SK-N-SH (cell line): ENCODE measurements around the gene ACER3. TPM values are rescaled to one million over a fixed set of nuclear protein-coding genes. Genes with fewer than 3 reads are reported as not detected.

Source experiments
- CTCF ChIA-PET: fragments of 300-600, 350-600 bp; formaldehyde crosslinking; extraction: SDS; loops from one replicate; lab custom pipeline; 2021; lab: Yijun Ruan, JAX
- POLR2A ChIA-PET: fragments of 350-600 bp; sonication (Branson Sonifier 250); formaldehyde crosslinking; extraction: SDS; loops from one replicate; lab custom pipeline; 2020; ENCODE audit warnings: antibody characterized with exemption, inconsistent platforms; lab: Yijun Ruan, JAX
- DNase-seq: peaks from one replicate; pipeline ENCODE4 v3.0.0; 2012
- H2AFZ ChIP-seq: fragments of 200-600 bp; sonication (generic); 2 replicates; pipeline ENCODE4 v1.8.1; 2016; ENCODE audit warnings: antibody characterized with exemption, mild to moderate bottlenecking, low read depth
- H3F3A ChIP-seq: fragments of 200-600 bp; sonication (generic); replicated peaks from 2 replicates; pipeline ENCODE3; 2016; ENCODE audit warnings: antibody characterized with exemption, mild to moderate bottlenecking; ENCODE audit not compliant: insufficient read depth
- H3K27ac ChIP-seq, 2 experiments: fragments of 200-500 bp in 1 of 2; fragments of 200-600 bp in 1 of 2; sonication (Bioruptor generic) in 1 of 2; sonication (generic), shearing (Covaris generic) in 1 of 2; 2 replicates each; pipeline versions ENCODE4 v1.5.1 to v1.6.1; 2014 to 2016; ENCODE audit warnings: low read depth in 2 of 2, inconsistent platforms in 1 of 2, low read length in 1 of 2, mild to moderate bottlenecking in 1 of 2, mixed read lengths in 1 of 2
- H3K27me3 ChIP-seq: fragments of 200-600 bp; sonication (generic), shearing (Covaris generic); 2 replicates; pipeline ENCODE4 v1.6.1; 2016; ENCODE audit warnings: mixed run types; ENCODE audit not compliant: insufficient read depth
- H3K36me3 ChIP-seq, 2 experiments: fragments of 200-500 bp in 1 of 2; fragments of 200-600 bp in 1 of 2; sonication (Bioruptor generic) in 1 of 2; sonication (generic) in 1 of 2; replicated peaks in 1 of 2; 2 replicates each; pipeline versions ENCODE3 to v1.5.1; 2014 to 2016; ENCODE audit warnings: low read length in 1 of 2, mild to moderate bottlenecking in 1 of 2; ENCODE audit not compliant: insufficient read depth in 2 of 2, control insufficient read depth in 1 of 2
- H3K4me1 ChIP-seq, 2 experiments: fragments of 200-500 bp in 1 of 2; fragments of 200-600 bp in 1 of 2; sonication (Bioruptor generic) in 1 of 2; sonication (generic), shearing (Covaris generic) in 1 of 2; 2 replicates each; pipeline versions ENCODE4 v1.5.1 to v1.6.1; 2014 to 2016; ENCODE audit warnings: low read depth in 1 of 2, low read length in 1 of 2, mixed run types in 1 of 2; ENCODE audit not compliant: insufficient read depth in 2 of 2, control insufficient read depth in 1 of 2
- H3K4me2 ChIP-seq: fragments of 200-600 bp; sonication (generic), shearing (Covaris generic); 2 replicates; pipeline ENCODE4 v1.6.1; 2017; ENCODE audit warnings: mixed run types
- H3K4me3 ChIP-seq, 2 experiments: fragments of 200-500 bp in 1 of 2; fragments of 200-600 bp in 1 of 2; sonication (Bioruptor generic) in 1 of 2; sonication (generic), shearing (Covaris generic) in 1 of 2; 2 replicates each; pipeline versions ENCODE4 v1.5.1 to v1.8.1; 2014 to 2016; ENCODE audit warnings: low read depth in 2 of 2, inconsistent platforms in 1 of 2, low read length in 1 of 2, mild to moderate bottlenecking in 1 of 2, mixed read lengths in 1 of 2, moderate library complexity in 1 of 2
- H3K79me2 ChIP-seq: fragments of 200-600 bp; sonication (generic); 2 replicates; pipeline ENCODE4 v1.8.1; 2017; ENCODE audit warnings: mild to moderate bottlenecking; ENCODE audit not compliant: insufficient read depth
- H3K9ac ChIP-seq: fragments of 200-600 bp; sonication (generic); 2 replicates; pipeline ENCODE4 v1.6.1; 2017; ENCODE audit warnings: mixed run types
- H3K9me2 ChIP-seq: fragments of 200-600 bp; sonication (generic); 2 replicates; pipeline ENCODE4 v1.6.1; 2017; ENCODE audit warnings: mixed run types
- H3K9me3 ChIP-seq: fragments of 200-600 bp; sonication (generic); 2 replicates; pipeline ENCODE4 v1.6.1; 2017; ENCODE audit warnings: mixed run types, mild to moderate bottlenecking, moderate library complexity
- H4K20me1 ChIP-seq: fragments of 200-600 bp; sonication (generic); 2 replicates; pipeline ENCODE4 v1.6.1; 2017; ENCODE audit warnings: mild to moderate bottlenecking, mixed run types; ENCODE audit not compliant: insufficient read depth
- ELF1 ChIP-seq: IDR thresholded peaks from 2 replicates; pipeline ENCODE4 v1.4.0; 2012
- GATA2 ChIP-seq: sonication (generic); formaldehyde crosslinking; IDR thresholded peaks from 2 replicates; pipeline ENCODE4 v1.5.0; 2020; ENCODE audit warnings: mild to moderate bottlenecking, missing genetic modification reagents
- MXI1 ChIP-seq: IDR thresholded peaks from 2 replicates; pipeline ENCODE4 v1.6.1; 2012; ENCODE audit warnings: mild to moderate bottlenecking, low read depth, low read length, improper control_type of control experiment
- NFIC ChIP-seq: IDR thresholded peaks from 2 replicates; pipeline ENCODE4 v1.4.0; 2012; ENCODE audit warnings: borderline replicate concordance
- NRF1 ChIP-seq: IDR thresholded peaks from 2 replicates; pipeline ENCODE4 v1.6.1; 2012; ENCODE audit warnings: low read depth, mild to moderate bottlenecking, low read length
- RCOR1 ChIP-seq: fragments of 150-350 bp; IDR thresholded peaks from 2 replicates; pipeline ENCODE4 v1.6.1; 2017; ENCODE audit warnings: antibody characterized with exemption, low read length
- RFX5 ChIP-seq: IDR thresholded peaks from 2 replicates; pipeline ENCODE4 v1.6.1; 2012; ENCODE audit warnings: mild to moderate bottlenecking, improper control_type of control experiment, low read length
- SIN3A ChIP-seq: IDR thresholded peaks from 2 replicates; pipeline ENCODE4 v1.6.1; 2012; ENCODE audit warnings: low read depth, mild to moderate bottlenecking, low read length, moderate library complexity, borderline replicate concordance
- TCF12 ChIP-seq: IDR thresholded peaks from 2 replicates; pipeline ENCODE4 v1.4.0; 2012
- USF1 ChIP-seq: IDR thresholded peaks from 2 replicates; pipeline ENCODE4 v1.4.0; 2012; ENCODE audit warnings: low read depth, borderline replicate concordance
- ZBTB33 ChIP-seq: IDR thresholded peaks from 2 replicates; pipeline ENCODE4 v1.4.0; 2012; ENCODE audit warnings: low read depth, borderline replicate concordance
- WGBS: methylation state at CpG from one replicate; pipeline ENCODE4 v1.1.6; 2017; ENCODE audit warnings: low lambda C conversion rate; 5-methylcytosine and 5-hydroxymethylcytosine counted together
- polyA plus RNA-seq, 3 experiments: library from polyadenylated mRNA; depleted of rRNA; stranded (reverse); fragments of >200 nt; gene quantifications; 2 replicates each; pipeline ENCODE4 v1.2.3, GENCODE V29; 2012

ACER3 gene
- polyA plus RNA-seq, 1 of the 3 experiments (the other 2 are of a cell fraction): 5.4 TPM

GRCh38 chr11:76947800-76948199, 87.1 kb downstream of the ACER3 start:
- 78% methylated on average over 3 of the region's 3 CpGs for WGBS
- H2AFZ ChIP-seq: no peak overlapping the region
- no peak overlapping the region for H3K4me3 ChIP-seq
- POLR2A ChIA-PET: no interaction called here
- peaks cover 0 to 5% of the 10 kb centered on the region in 2 experiments; a peak in 2 of 4 replicates for H3K4me1 ChIP-seq
- no peak overlapping the region for H3K27ac ChIP-seq
- CTCF ChIA-PET: interaction anchor here (1.1 to 2.9 kb wide), 5 partner anchors 15 to 226 kb away, joined by 3 to 16 read pairs (median 4); no protein-coding TSS in a partner anchor
- no peak overlapping the region for H3K4me2 ChIP-seq
- H3F3A ChIP-seq: no peaks in the 10 kb centered on the region
- peak; percentile 14 for DNase-seq
- H3K9me3 ChIP-seq: 0 out of 2 replicates have a peak, but pooled peaks cover 10% of the 10 kb centered on the region
- no peaks in the 10 kb centered on the region for H3K36me3 ChIP-seq
- H3K79me2 ChIP-seq: no peaks in the 10 kb centered on the region
- H3K9me2 ChIP-seq: no peaks in the 10 kb centered on the region
- no peaks in the 10 kb centered on the region for H3K27me3 ChIP-seq
- TF ChIP-seq SIN3A (no peak), RCOR1 (no peak), USF1 (no peak), ELF1 (no peak), MXI1 (no peak), NFIC (no peak), GATA2 (CRISPR knock-in tag) (no peak), RFX5 (no peak)
- TF ChIP-seq, all 33 proteins: peak for 0
- no peaks in the 10 kb centered on the region for H4K20me1 ChIP-seq
- no peak overlapping the region for H3K9ac ChIP-seq

- H3K9me2 ChIP-seq: no peaks in the 10 kb centered on the region
- no peak overlapping the region for H3K4me2 ChIP-seq
- no peaks in the 10 kb centered on the region for H3F3A ChIP-seq
- TF ChIP-seq GATA2 (CRISPR knock-in tag) (no peak), MXI1 (no peak), ZBTB33 (no peak), NRF1 (no peak), TCF12 (no peak)
- H3K9me3 ChIP-seq: no peaks in the 10 kb centered on the region
- no peaks in the 10 kb centered on the region for H3K4me1 ChIP-seq
- no peak overlapping the region for H2AFZ ChIP-seq
- H4K20me1 ChIP-seq: no peaks in the 10 kb centered on the region
- no peaks in the 10 kb centered on the region for H3K27me3 ChIP-seq
- 87% methylated on average over 3 of the region's 3 CpGs for WGBS
- no peak overlapping the region for H3K4me3 ChIP-seq
- ChIA-PET CTCF (interaction anchor here (0.6 to 1.0 kb wide), 2 partner anchors 35 to 376 kb away, joined by 3 read pairs; no protein-coding TSS in a partner anchor), POLR2A (no interaction called here)
- peaks cover 0 to 2% of the 10 kb centered on the region in 2 experiments for H3K36me3 ChIP-seq
- no peak overlapping the region for H3K27ac ChIP-seq
- no peaks in the 10 kb centered on the region for H3K79me2 ChIP-seq
- H3K9ac ChIP-seq: no peak overlapping the region
- DNase-seq: no peak
Measured at GRCh38 chr11:76955459-76956114, 94.9 kb downstream of the ACER3 start.
